GM20000 (cell line): Measurements from ENCODE around the gene PARS2.
"Not testable (repeated sequence)": the region's sequence is repeated elsewhere in the genome, so short reads cannot be mapped to it uniquely, and the experiment has no call there.

ENCODE experiments used
- DNase-seq: peaks from one replicate; pipeline ENCODE4 v3.0.0; 2012; ENCODE audit warnings: low spot score
- CTCF ChIP-seq: IDR thresholded peaks from 2 replicates; pipeline ENCODE4 v1.5.1; 2012; ENCODE audit warnings: mild to moderate bottlenecking, control low read depth; ENCODE audit errors: extremely low read depth, missing control alignments

Gene PARS2

DNA sequence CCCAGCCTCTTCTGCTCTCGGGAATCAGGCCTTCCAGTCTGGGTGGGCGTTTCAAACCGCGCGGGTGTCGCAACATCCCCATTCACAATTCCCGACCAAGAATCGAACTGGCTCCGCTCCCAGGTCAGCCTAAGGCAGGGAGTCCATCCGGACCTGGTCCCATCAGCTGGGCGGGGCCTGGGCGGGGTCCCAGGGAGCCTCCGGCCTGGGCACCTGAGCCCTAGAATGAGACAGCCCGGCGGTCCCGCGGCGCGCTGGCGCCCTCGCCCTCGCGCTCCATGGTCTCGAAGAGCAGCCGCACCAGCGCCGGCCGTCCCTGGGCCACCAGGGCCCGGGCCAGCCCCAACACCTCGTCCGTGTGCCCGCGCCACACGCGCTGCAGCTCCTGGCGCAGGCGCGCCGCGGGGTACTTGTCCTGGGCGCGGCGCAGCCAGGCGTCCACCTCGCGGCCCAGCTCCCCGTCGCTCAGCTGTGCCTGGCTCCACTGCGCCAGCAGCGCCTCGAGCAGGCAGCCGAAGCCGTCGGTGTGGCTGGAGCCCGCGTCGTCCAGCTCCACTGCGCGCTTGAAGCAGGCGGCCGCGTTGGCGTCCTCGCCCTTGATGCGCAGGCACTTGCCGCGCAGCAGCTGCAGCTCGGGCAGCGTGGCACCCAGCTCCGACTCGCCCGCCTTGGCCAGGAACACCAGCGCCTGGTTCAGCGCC lies 16.9 kb upstream of the PARS2 start:
- TF ChIP-seq CTCF = no peak
- no peak for DNase-seq

DNA sequence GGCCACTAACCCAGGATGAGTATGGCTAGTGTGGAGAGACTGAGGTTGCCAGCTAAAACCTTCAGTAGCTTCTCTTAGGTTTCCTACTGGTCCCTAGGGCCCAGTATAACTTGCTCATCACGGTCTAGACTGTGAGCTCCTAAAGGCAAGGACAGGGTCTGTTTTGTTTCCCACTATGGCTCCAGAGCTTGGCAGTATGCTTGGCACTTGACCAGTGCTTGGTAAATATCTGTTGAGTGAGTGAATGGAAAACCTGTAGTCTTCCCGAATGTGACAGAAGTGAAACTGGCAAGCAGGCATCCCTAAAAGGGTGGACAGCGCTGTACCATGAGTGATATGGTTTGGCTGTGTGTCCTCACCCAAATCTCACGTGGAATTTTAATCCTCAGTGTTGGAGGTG lies 13.1 kb upstream of the PARS2 start:
- DNase-seq = no peak
- no peak for TF ChIP-seq CTCF

- no peak for TF ChIP-seq CTCF
- no peak for DNase-seq
Observed at GRCh38 chr1:54777011-54777410, 12.7 kb upstream of the PARS2 start.

DNA sequence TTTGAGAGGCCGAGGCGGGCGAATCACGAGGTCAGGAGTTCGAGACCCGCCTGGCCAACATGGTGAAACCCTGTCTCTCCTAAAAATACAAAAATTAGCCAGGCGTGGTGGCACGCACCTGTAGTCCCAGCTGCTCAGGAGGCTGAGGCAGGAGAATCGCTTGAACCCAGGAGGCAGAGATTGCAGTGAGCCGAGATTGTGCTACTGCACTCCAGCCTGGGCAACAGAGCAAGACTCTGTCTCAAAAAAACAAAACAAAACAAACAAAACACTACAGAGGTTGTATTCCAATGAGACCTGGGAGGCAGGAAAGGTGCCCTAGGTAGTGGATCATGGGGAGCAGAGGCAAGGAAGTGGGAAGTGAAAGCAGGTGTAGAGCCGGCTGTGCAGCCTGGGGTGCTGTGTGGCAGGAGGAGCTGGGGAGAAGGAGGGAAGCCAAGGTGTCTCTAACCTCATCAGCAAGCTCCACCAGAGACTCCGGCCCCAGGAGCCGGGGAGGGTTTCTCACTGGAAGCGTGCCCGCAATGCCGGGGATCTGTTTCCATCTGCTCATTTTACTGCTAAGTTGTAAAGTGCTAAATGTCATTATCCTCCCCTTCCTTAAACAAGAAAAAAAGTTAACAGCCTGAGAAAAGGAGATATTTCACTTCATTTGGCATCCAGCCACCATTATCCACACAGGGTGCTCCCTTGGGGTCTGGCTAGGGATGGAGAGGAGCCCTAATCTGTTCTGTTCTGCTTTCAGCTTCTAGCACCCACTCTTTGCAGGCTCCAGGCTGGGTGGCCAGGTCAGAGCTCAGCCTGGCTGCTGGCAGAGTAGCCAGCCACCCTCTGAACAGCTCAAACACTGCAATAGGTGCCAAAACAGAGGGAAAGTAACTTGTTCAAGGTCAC lies 11.8 kb upstream of the PARS2 start:
- not testable (repeated sequence) for DNase-seq

DNA sequence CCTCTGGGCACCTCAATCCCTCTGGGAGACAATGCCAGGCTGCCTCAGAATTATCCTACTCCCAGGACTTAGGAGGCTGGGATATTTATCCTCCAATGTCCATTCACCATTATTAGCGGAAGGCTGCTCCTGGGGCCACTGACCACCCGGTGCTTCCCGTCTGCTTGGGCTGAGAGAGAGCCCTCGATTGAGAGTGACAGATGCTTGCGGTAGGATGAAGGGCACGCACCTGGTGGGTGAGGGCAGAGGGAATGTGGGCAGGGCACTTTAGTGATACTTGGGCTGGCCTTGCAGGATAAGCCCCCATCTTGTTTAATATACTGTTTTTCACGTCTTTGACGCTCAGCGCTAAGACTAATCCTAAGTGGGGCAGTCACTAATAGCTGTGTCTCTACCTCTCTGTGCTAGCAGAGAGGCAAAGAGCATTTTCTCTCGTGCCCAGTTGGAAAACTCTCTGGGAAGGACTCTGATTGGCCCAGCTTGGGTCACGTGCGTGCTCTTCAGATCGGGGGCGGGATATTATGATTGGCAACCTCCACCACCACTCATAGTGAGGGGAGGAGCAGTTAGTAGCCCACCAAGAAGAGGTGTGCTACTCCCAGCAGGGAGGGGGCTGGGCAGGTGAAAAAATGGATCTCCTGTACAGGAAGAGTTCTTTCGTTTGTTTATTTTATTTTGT lies 10.6 kb upstream of the PARS2 start:
- TF ChIP-seq CTCF = no peak
- DNase-seq = no peak

DNA sequence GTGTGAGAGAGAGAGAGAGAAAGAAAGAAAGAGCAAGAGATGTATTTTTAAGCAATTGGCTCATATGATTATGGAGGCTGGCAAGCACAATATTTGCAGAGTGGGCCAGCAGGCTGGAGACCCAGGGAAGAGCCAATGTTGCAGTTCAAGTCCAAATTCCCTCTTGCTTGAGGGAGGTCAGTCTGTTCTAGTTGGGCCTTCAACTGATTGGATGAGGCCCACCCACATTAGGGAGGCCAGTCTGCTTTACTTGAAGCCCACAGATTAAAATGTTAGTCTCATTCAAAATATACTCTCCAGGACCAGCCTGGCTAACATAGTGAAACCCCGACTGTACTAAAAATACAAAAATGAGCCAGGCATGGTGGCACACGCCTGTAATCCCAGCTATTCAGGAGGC lies 8.6 kb upstream of the PARS2 start:
- no peak for TF ChIP-seq CTCF
- DNase-seq = no peak

DNA sequence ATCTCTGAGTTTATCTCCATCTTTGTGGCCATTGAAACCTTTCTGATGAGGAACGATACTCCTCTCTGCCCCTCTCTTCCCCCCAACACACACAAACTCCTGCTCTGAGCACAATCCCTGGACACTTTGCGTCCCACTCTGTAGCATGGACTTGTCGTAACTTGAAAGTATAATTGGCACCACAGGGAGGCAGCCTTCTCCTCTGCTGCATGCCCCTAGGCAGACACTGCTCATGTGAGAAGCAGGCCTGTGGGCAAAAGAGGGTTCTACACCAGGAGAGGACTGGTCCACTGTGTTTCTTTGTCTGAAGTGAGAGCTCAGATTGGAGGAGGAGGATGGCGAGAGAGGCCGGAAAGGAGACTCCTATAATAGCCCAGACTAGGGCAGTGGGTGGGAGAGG lies 3.8 kb upstream of the PARS2 start:
- no peak for DNase-seq
- no peak for TF ChIP-seq CTCF
